OCI-LY3 (cell line): Measurements from ENCODE around the gene HMGN1.

Experiments used
- CTCF ChIP-seq: fragments of 200-600, 300-600 bp; sonication (generic); IDR thresholded peaks from 2 replicates; pipeline ENCODE4 v1.5.1; 2014; ENCODE audit warnings: antibody characterized with exemption, low read length, low read depth
- EZH2phosphoT487 ChIP-seq: fragments of 200-600 bp; shearing (Covaris generic); IDR thresholded peaks from 2 replicates; pipeline ENCODE4 v1.6.1; 2018; ENCODE audit warnings: antibody characterized with exemption, mixed run types, low read depth

GRCh38 chr21:39349211-39350093 is 564 bp upstream of the HMGN1 start:
- no peak for TF ChIP-seq CTCF
- TF ChIP-seq EZH2phosphoT487: no peak
